Activated T-cell treated with anti-CD3 and anti-CD28 coated beads, Interleukin-2, amount 50 U/mL, for 72 hours (primary cell): ENCODE results near the gene ZMYND11. TPM values are rescaled to one million over a fixed set of nuclear protein-coding genes. Genes with fewer than 3 reads are reported as not detected.

ENCODE experiments used
- ATAC-seq, 2 donors: fragments of 150-1000 bp; cut with Tn5 transposase; replicated peaks in 1 of 2; 2 replicates each; pipeline ENCODE4 v1.10.0; 2021; ENCODE audit warnings: moderate library complexity in 2 of 2, mild to moderate bottlenecking in 1 of 2
- DNase-seq, 2 donors: peaks; one replicate each; pipeline ENCODE4 v3.0.0; 2021 to 2022; ENCODE audit warnings: mixed read lengths in 1 of 2
- H3K27ac Mint-ChIP-seq: one replicate; pipeline ENCODE4 v1.8.0; 2022; ENCODE audit warnings: mild to moderate bottlenecking, moderate library complexity, mixed read lengths
- H3K27me3 Mint-ChIP-seq: one replicate; pipeline ENCODE4 v1.8.0; 2022; ENCODE audit warnings: low read depth, mixed read lengths
- H3K36me3 Mint-ChIP-seq, 2 donors: one replicate each; pipeline ENCODE4 v1.8.0; 2022; ENCODE audit warnings: mixed read lengths in 2 of 2, mild to moderate bottlenecking in 1 of 2; ENCODE audit not compliant: insufficient read depth in 2 of 2
- H3K4me1 Mint-ChIP-seq: one replicate; pipeline ENCODE4 v1.8.0; 2022; ENCODE audit warnings: low read depth, mixed read lengths
- H3K4me3 Mint-ChIP-seq, 2 donors: one replicate each; pipeline ENCODE4 v1.8.0; 2022; ENCODE audit warnings: mild to moderate bottlenecking in 2 of 2, mixed read lengths in 2 of 2, moderate library complexity in 2 of 2
- H3K9me3 Mint-ChIP-seq, 2 donors: one replicate each; pipeline ENCODE4 v1.8.0; 2022; ENCODE audit warnings: mixed read lengths in 2 of 2
- total RNA-seq, 2 donors: library from RNA; stranded (reverse); gene quantifications; one replicate each; pipeline ENCODE4 v1.2.3, GENCODE V29; 2022

The ZMYND11 gene
- total RNA-seq: 10 to 100 TPM; 24.6 to 30.1 TPM

DNA sequence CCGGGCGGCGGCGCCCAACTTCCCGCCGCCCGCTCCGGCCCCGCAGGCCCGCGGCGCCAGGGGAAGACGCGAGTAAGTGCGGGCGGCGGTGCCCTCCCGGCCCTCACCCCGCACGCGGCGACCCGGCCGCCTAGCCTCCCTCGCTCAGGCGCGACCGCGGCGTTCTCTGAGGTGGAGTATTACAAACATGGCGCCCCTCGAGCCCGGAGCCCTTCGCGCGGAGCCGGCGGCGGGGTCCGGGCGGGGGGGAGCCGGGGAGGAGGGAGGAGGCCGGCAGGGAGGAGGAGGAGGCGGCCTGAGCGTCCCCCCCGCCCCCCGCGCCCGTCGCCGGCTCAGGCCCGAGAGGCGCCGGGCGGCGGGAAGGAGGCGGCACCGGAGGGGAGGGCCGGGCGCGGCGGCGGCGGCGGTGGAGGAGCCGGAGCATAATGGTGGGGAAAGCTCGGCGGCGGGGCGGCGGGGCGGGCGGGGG lies at the start of gene ZMYND11:
Gene ZMYND11, plus strand, starts transcription at position 324 of the 469 bp plus-strand sequence. CDS start 44,558 bp downstream, outside the sequence.
- peaks cover 0 to 1% of the 10 kb centered on the region in 2 donors for H3K36me3 Mint-ChIP-seq
- no peaks in the 10 kb centered on the region for H3K27me3 Mint-ChIP-seq
- ATAC-seq: peak; percentile 65 to 66
- H3K4me1 Mint-ChIP-seq: peaks cover 48% of the 10 kb centered on the region
- peak within 1 kb of the TSS; percentile 96 for H3K27ac Mint-ChIP-seq
- no peaks in the 10 kb centered on the region for H3K9me3 Mint-ChIP-seq
- DNase-seq: peak; percentile 65 to 71
- H3K4me3 Mint-ChIP-seq: peak within 1 kb of the TSS; percentile 89 to 96

DNA sequence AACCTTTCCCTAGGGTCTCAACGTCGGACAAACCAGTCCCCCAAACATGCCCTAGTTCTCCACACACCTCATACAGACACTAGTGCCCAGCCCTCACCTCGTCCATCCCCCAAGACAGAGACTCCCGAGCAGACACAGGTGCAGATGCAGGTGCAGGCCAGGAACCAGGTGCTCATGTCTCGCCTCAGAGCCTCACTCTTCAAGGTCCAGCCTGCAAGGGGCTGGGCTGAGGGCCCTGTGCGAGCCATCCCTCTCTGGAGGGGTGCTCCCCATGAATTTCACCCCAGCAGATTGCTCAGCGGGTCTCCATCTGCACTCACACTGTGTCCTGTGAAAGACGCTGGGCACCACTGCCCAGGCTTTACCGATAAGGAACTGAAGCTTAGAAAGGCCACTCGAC lies 49.2 kb upstream of the ZMYND11 start:
- Mint-ChIP-seq H3K27me3 (peaks cover 5% of the 10 kb centered on the region), H3K27ac (no peak overlapping the region), H3K36me3 (no peaks in the 10 kb centered on the region), H3K9me3 (no peaks in the 10 kb centered on the region), H3K4me1 (no peaks in the 10 kb centered on the region), H3K4me3 (no peak overlapping the region)
- ATAC-seq (no peak), DNase-seq (no peak)

DNA sequence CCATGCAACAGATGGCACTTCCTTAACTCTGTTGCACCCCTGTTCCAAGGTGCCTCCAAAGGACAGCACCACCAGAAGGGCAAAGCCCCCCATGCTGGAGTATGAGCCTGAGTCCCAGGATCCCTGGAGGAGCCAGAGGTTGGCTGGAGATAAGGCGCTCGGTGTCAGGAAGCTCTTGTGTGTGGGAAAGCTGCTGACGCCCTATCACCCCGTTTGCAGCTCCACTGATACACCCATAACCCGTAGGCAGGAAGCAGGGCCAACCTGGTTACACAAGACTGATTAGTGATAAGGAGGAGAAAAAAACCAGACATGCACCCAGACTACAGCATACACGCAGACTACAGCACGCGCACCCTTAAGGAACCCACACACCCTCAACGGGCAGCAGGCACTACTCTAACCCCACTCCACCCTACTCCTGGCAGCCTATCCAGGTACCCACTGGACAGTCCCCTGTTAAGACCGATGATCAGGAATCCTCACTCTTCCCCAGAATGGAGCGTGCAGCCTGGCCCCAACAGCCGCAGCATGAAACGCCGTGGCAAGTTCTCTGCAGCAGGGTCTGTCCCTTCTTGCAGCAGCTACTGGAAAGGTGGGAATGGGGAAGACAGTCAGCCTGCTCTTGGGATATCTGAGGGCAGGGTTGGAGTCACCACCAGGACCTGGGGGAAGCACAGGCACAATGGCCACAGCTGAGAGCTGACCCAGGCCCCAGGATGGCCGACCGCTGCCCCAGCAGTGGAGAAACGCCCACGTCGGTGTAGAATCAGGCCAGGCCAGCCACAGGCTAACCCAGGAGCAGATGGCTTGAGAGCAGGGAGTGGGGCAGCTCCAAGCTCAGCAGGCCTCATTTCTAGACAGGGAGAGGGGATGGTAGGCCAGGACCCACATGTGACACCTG lies 47.8 kb upstream of the ZMYND11 start:
- H3K9me3 Mint-ChIP-seq: no peaks in the 10 kb centered on the region
- no peak overlapping the region for H3K4me3 Mint-ChIP-seq
- DNase-seq (no peak), ATAC-seq (no peak)
- no peaks in the 10 kb centered on the region for H3K36me3 Mint-ChIP-seq
- H3K27ac Mint-ChIP-seq: no peak overlapping the region
- H3K4me1 Mint-ChIP-seq: no peaks in the 10 kb centered on the region
- no peaks in the 10 kb centered on the region for H3K27me3 Mint-ChIP-seq

DNA sequence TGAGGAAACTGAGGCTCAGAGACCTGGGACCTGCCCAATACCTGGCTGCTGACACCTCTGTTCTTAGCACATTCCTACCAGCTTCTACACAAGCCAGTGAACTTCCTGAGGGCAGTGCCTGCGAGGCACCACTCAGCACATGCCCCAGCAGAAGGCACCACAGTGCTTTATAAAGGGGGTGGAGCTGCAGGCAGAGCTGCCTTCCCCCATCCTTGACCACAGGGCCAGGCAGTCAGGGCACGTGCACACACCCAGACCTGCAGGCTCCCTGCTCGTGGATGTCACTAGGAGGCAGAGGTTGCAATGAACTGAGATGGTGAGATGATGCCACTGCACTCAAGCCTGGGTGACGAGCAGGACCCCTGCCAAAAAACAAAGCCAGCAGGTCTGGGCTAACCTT lies 47.0 kb upstream of the ZMYND11 start:
- H3K36me3 Mint-ChIP-seq: peaks cover 0 to 2% of the 10 kb centered on the region in 2 donors
- no peaks in the 10 kb centered on the region for H3K9me3 Mint-ChIP-seq
- no peak overlapping the region for H3K27ac Mint-ChIP-seq
- H3K4me1 Mint-ChIP-seq: no peaks in the 10 kb centered on the region
- H3K4me3 Mint-ChIP-seq: no peak overlapping the region
- ATAC-seq: no peak
- no peak for DNase-seq
- H3K27me3 Mint-ChIP-seq: peaks cover 4% of the 10 kb centered on the region

DNA sequence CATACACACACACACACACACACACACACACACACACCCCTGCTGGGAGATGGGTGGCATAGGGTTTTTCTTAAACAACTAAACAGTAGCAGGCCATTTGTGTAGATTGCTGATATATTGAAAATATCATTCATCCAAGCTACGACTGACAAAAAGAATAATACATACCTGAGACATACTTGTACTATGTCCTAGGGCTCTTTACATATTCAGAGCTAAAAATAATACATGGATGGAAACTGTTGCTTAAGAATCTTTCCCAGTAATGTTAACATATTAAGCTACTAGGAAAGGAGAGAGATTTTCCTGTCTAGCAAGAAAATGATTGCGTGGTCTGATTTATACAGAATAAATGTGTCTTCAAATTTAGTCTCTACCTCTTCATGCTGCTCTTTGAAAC lies 46.0 kb upstream of the ZMYND11 start:
- H3K36me3 Mint-ChIP-seq: peaks cover 0 to 2% of the 10 kb centered on the region in 2 donors
- H3K27me3 Mint-ChIP-seq: peaks cover 4% of the 10 kb centered on the region
- no peak overlapping the region for H3K4me3 Mint-ChIP-seq
- no peak overlapping the region for H3K27ac Mint-ChIP-seq
- ATAC-seq: no peak
- no peak for DNase-seq
- H3K4me1 Mint-ChIP-seq: no peaks in the 10 kb centered on the region
- H3K9me3 Mint-ChIP-seq: no peaks in the 10 kb centered on the region

DNA sequence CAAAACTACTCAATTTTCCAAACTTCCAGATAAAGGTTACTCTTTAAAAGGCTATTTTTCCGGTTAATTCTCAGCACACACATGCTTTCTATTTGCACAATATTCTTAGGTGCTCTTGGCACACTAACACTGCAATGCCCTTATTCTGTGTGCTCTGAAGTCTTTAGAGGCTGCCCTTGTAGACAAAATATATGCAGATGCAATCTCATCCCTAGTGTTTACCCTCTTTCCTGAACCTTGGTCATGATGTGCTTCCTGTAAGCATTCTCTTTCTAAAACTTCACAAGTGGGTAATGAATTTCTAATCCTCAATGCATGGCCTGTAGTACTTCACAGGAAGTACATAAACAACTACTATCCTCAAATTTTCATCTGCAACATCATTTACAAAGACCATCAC lies 45.1 kb upstream of the ZMYND11 start:
- Mint-ChIP-seq H3K27ac (no peak overlapping the region), H3K4me1 (no peaks in the 10 kb centered on the region), H3K27me3 (peaks cover 4% of the 10 kb centered on the region), H3K9me3 (peaks cover 5 to 6% of the 10 kb centered on the region in 2 donors), H3K36me3 (peaks cover 2 to 4% of the 10 kb centered on the region in 2 donors), H3K4me3 (no peak overlapping the region)
- DNase-seq (no peak), ATAC-seq (no peak)

DNA sequence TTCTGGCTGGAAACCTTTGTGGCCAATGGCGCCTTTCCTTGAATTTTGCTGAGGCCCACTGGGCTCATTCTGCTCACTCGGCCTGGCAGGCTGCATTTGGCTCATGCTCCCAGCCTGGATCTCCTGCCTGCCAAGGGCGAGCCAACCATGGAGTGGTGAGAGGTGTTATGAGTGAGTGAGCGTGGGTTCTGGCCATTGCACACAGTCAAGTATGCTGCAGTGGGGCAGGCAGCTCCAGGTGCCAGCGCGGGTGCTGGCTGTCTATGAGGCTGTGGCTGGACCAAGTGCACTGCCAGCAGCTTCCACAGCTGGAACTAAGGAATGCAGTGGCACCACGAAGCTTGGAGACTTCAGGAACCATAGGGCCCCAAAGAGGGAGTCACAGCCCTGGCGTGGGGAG lies 43.9 kb upstream of the ZMYND11 start:
- Mint-ChIP-seq H3K4me3 (no peak overlapping the region), H3K9me3 (peaks cover 7 to 8% of the 10 kb centered on the region in 2 donors), H3K36me3 (peaks cover 4 to 5% of the 10 kb centered on the region in 2 donors), H3K27ac (no peak overlapping the region), H3K27me3 (peaks cover 4% of the 10 kb centered on the region), H3K4me1 (no peaks in the 10 kb centered on the region)
- ATAC-seq: no peak
- no peak for DNase-seq

DNA sequence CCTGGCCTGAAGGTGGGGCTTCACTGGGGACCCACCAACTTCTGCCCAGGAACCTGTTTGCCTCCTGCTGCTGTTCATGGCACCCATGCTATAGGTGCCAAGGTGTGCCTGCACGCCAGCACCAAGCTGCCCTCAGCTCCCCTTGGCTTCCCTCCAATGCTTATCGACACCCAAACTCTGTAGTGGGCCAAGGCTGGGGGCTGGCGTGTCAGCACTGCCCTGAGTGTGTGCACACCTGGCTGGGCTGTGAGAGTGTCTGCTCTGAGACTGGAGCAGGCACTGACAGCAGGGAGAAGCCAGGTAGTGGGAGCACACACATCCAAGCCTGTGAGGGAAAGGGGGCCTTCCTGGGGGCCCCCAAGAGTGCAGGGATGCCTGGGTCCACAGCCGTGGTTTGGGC lies 43.1 kb upstream of the ZMYND11 start:
- H3K36me3 Mint-ChIP-seq: peaks cover 8 to 9% of the 10 kb centered on the region in 2 donors
- ATAC-seq (no peak), DNase-seq (no peak)
- no peaks in the 10 kb centered on the region for H3K4me1 Mint-ChIP-seq
- H3K27ac Mint-ChIP-seq: no peak overlapping the region
- H3K9me3 Mint-ChIP-seq: peaks cover 7 to 12% of the 10 kb centered on the region in 2 donors
- H3K27me3 Mint-ChIP-seq: peaks cover 4% of the 10 kb centered on the region
- no peak overlapping the region for H3K4me3 Mint-ChIP-seq

DNA sequence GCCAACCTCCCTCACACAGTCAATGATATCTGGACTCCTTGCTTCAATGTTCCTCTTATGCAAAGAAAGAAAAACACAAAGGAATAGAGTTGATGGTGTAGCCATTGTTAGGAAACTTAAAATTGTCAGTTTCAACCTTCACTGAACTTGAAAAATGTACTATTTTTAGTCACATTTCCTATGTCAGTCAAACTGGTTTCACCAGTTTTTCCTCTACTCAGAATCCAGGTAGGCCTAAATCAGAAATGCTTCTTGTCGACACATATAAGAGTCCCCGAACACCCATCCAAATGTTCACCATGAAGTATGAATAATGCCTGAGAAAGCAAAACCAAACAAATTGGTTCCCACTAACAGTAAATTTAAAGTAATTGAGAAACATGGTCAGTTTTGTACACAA lies 42.4 kb upstream of the ZMYND11 start:
- H3K9me3 Mint-ChIP-seq: peaks cover 7 to 17% of the 10 kb centered on the region in 2 donors
- H3K27me3 Mint-ChIP-seq: peaks cover 4% of the 10 kb centered on the region
- no peak overlapping the region for H3K4me3 Mint-ChIP-seq
- DNase-seq (no peak), ATAC-seq (no peak)
- H3K4me1 Mint-ChIP-seq: no peaks in the 10 kb centered on the region
- H3K27ac Mint-ChIP-seq: no peak overlapping the region
- peaks cover 11 to 12% of the 10 kb centered on the region in 2 donors for H3K36me3 Mint-ChIP-seq

DNA sequence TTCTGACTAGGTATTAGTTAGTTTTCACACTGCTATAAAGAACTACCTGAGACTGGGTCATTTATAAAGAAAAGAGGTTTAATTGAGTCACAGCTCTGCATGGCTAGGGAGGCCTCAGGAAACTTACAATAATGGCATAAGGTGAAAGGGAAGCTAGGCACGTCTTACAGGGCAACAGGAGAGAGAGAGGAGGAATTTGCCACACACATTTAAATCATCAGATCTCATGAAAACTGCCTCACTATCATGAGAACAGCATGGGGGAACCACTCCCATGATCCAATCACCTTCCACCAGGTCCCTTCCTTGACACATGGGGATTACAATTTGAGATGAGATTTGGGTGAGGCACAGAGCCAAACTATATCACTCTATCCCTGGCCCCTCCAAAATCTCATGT lies 40.6 kb upstream of the ZMYND11 start:
- no peaks in the 10 kb centered on the region for H3K4me1 Mint-ChIP-seq
- no peak for ATAC-seq
- no peak for DNase-seq
- peaks cover 11 to 12% of the 10 kb centered on the region in 2 donors for H3K36me3 Mint-ChIP-seq
- no peak overlapping the region for H3K4me3 Mint-ChIP-seq
- H3K27ac Mint-ChIP-seq: no peak overlapping the region
- peaks cover 4% of the 10 kb centered on the region for H3K27me3 Mint-ChIP-seq
- peaks cover 7 to 17% of the 10 kb centered on the region in 2 donors for H3K9me3 Mint-ChIP-seq

DNA sequence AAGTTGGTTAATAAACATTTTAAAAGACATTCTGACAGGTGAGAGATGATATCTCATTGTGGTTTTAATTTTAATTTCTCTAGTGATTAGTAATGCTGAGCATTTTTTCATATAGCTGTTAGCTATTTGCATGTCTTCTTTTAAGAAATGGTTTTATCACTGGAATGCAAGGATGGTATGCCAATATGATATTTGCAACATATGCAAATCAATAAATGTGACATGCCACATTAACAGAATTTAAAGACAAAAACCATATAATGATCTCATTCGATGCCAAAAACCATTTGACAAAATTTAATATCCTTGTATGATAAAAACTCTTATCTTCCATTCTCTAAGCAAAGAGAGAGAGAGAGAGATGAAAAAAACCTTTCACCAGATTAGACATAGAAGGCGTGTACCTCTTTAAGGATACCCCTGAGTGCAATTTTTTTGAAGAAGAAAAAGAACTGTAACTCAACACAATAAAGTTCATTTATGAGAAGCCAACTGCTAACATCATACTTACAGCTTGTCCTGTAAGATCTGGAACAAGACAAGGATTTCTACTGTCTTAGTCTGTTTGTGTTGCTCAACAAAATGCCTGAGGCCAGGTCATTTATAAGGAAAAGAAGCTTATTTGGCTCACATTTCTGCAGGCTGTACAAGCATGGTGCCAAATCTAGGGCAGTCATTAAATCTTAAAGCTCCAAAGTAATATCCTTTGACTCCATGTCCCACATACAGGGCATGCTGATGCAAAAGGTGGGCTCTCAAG lies 39.7 kb upstream of the ZMYND11 start:
- Mint-ChIP-seq H3K27ac (no peak overlapping the region), H3K4me1 (no peaks in the 10 kb centered on the region), H3K27me3 (peaks cover 4% of the 10 kb centered on the region), H3K36me3 (peaks cover 11 to 12% of the 10 kb centered on the region in 2 donors), H3K4me3 (no peak overlapping the region), H3K9me3 (peaks cover 7 to 17% of the 10 kb centered on the region in 2 donors)
- DNase-seq (no peak), ATAC-seq (no peak)

DNA sequence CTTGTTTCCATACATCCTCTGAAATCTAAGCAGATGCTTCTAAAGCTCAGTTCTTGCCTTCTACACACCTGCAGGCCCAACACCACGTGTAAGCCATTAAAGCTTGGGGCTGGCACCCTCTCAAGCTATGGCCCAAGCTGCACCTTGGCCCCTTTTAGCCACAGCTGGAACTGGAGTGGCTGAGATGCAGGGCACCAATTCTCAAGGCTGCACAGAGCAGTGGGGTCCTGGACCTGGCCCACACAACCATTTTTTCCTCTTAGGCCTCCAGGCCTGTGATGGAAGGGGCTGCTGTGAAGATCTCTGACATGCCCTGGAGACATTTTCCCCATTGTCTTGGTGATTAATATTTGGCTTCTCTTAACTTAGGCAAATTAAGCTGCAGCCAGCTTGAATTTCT lies 38.8 kb upstream of the ZMYND11 start:
- DNase-seq: no peak
- Mint-ChIP-seq H3K27me3 (peaks cover 4% of the 10 kb centered on the region), H3K27ac (no peak overlapping the region), H3K4me1 (no peaks in the 10 kb centered on the region), H3K9me3 (peaks cover 7 to 17% of the 10 kb centered on the region in 2 donors), H3K4me3 (no peak overlapping the region), H3K36me3 (peaks cover 11 to 12% of the 10 kb centered on the region in 2 donors)
- no peak for ATAC-seq

DNA sequence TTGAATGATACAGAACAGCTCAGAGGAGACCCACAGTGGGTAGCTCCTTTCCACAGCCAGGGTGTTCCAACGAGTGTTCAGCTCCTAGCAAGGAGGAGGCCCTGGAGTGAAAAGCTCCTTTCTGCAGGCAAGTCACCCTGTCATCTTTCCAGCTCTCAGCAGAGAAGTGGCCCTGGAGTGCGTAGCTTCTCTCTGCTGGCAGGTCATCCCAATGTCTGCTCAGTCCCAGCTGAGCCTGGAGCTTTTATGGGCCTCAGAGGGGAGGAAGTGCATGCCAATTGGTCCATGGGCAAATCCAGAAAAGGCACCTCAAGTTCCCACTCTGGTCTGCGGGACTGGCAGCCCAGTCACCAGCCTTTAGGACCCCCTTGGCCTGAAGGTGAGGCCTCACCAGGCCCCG lies 30.8 kb upstream of the ZMYND11 start:
- DNase-seq: no peak
- no peak for ATAC-seq
- Mint-ChIP-seq H3K27ac (no peak overlapping the region), H3K9me3 (no peaks in the 10 kb centered on the region), H3K4me3 (no peak overlapping the region), H3K36me3 (no peaks in the 10 kb centered on the region), H3K4me1 (peaks cover 5% of the 10 kb centered on the region), H3K27me3 (no peaks in the 10 kb centered on the region)
